ENCODE data around the gene PSTPIP1.

PSTPIP1 gene

DNA sequence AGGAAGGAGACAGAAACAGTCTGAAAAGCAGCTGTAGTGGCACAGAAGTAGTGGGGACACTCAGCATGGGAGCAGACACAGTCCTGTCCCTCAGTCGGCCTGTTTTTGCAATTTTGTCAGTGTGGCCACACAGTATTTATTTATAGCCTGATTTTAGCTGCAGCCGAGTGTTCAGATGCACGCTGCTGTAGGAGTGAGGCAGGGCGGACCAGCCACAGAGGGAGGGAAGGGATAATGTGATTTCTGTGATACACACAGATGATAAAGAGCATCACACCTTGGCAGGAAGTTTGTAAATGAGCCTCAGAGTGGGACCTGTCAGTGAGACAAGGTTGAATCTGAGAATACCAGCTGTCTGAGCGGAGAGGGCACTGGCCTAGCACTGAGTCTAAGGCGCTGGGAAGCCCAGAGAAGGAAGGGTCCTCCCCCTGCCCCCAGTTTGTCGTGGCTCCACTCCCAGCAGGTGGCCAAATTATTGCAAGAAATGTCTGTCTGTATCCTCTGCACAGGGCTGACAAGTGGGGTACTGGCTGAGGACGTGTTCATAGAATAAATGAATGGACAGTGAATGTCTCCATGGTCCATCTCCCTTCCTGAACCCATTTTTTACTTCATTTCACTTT lies 3.8 kb downstream of the PSTPIP1 start:
- DNase-seq (ENCODE audit: low spot score) = no peak

DNA sequence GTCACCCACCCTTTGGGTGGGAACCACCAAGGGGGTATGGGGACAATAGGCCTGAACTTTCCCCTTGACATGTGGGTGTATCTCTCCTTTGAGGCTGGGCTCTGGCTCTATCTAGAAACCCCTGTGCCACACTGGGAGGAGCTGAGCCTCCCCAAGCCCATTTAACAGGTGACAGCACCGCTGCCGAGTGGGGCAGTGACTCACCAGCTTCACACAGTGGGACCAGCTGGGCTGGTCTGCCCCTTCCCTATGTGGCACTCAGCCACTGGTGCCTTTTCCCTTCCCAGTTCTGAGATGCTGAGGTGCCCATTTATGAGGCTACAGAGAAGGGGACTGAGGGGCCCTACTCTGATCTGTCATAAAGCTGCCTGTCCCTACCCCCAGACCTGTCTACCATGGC lies 5.1 kb downstream of the PSTPIP1 start:
- no peak for DNase-seq (ENCODE audit: low spot score)

DNA sequence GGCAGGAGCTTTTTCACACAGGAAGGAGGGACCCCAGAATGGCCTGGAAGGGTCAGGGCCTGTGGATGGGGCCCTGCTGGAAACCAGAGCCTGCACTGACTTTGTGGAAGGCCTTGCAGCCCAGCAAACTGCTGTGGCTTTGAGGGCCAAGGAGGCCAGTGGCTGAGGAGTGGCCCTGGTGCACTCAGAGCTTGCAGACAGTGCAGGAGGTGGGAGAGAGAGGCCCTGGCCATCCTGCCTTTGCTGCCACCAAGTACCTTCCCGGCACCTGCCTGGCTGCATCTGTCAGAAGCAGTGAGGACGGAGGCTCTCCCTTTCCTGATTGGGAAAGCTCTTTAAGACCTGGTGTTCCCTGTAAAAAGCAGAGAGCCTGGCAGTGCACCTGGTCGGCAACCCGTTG lies 6.4 kb downstream of the PSTPIP1 start:
- DNase-seq (ENCODE audit: low spot score) = no peak

DNA sequence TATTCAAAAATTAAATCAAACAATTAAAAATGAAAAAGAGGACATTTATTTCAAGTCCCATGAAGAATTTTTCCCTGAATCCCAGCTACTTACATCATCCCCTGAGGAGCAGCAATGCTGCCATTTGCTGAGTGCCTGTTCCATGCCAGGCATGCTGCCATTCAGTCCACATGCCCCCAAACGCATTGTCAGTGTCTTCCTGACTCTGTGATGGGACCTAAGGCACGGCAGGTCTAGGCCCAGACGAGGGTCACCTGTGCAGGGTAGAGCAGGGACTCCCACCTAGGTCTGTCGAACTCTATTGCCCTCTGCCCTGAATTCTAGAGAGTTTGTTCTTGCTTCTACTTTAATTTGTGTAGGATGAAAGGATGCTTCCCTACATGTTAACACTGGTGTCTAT lies 7.0 kb downstream of the PSTPIP1 start:
- DNase-seq (ENCODE audit: low spot score) = no peak

DNA sequence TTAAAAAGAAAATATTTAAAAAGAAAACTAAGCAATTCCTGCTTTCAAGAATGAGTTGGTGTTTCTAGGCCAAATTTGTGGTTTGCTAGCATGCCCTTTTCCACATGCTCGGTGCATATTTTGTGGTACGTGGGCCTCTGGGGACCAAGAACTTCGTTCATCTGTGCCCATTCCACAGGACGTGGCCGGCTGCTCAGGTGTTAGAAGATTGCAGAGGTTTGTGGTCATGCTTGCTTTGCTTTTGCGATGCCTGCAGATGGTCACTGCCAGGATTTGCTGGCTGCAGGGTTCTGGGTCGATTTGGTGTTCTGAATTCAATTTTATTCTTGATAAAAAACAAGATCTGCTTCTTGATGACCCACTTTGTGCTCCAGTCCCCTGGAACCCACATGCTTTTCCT lies 7.5 kb downstream of the PSTPIP1 start:
- no peak for DNase-seq (ENCODE audit: low spot score)

GRCh38 chr15:77002954-77003912 lies 8.3 kb downstream of the PSTPIP1 start:
- DNase-seq (ENCODE audit: low spot score) = no peak

GRCh38 chr15:77004189-77004588 lies 9.3 kb downstream of the PSTPIP1 start:
- no peak for DNase-seq (ENCODE audit: low spot score)

GRCh38 chr15:77009176-77009575 lies 14.2 kb downstream of the PSTPIP1 start:
- no peak for DNase-seq (ENCODE audit: low spot score)

DNA sequence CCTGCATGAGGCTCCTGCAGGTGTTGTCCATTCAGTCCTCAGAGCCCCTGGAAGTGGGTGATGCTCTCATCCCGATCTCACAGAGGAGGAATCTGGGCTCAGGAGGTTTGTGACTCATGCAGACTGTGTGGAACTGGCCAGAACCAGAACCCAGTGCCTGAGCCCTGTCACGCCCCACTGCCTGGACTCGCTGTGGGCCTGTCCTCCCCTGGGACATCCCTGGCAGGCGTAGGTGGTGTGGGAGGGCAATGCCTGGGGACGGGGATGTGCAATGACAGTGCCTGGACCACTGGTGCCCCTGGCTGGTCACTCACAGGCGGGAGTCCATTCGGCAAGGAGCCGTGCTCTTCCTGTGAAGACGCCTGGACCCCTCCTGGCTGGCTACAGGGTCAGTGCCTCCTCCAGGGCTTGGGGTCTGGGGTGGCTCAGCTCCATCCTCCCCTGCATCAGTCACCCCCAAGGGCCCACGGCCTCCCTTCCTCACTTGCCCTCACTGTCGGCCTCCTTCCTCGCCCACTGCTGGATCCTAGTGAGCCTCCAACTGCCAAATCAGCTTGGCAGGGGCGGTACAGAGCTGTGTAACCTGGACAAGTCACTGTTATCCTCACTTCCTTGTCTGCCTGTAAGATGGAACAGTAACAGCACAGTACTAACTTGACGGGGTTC lies 14.9 kb downstream of the PSTPIP1 start:
- no peak for DNase-seq (ENCODE audit: low spot score)

DNA sequence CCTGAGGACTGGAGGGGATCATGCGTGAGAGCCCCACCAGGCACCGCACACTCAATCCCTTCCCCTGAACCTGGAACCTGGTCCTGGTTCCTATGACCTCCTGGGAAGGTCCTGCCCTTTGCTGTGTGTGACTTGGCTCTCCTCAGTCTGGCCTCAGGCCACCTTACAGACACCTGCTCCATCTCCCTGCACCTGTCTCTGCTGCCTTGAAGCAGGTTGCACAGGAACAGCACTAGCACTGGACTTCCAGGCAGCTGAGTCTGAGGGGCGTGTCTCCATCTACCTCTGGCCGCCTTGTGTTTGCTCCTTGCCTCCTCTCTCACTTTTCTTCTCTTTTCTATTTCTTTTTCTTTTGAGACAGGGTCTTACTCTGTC lies 15.4 kb downstream of the PSTPIP1 start:
- DNase-seq (ENCODE audit: low spot score) = no peak

- no peak for DNase-seq (ENCODE audit: low spot score)
Observed at GRCh38 chr15:77010857-77011256, 15.9 kb downstream of the PSTPIP1 start.

DNA sequence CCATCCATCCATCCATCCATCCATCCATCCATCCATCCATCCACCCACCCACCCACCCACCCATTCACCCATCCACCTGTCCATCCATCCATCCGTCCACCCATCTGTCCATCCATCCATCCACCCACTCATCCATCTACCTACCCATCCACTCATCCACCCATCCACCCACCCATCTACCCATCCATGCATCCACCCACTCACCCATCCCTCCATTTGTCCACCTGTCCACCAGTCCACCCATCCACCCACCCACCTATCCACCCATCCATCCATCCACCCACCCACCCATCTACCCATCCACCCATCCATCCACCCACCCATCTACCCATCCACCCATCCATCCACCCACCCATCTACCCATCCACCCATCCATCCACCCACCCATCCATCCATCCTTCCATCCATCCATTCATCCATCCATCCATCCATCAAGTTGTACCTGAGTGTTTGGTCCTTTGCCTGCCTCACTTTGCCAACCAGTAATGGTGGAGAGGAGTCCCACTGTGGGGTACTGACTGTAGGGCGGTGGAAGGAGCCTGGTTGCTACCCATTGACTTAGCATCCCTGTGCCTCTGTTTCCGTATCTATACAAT lies 17.3 kb downstream of the PSTPIP1 start:
- DNase-seq (ENCODE audit: low spot score) = no peak

- no peak for DNase-seq (ENCODE audit: low spot score)
Observed at GRCh38 chr15:77012868-77013267, 17.9 kb downstream of the PSTPIP1 start.

GRCh38 chr15:77013776-77014131 lies 18.8 kb downstream of the PSTPIP1 start:
- DNase-seq (ENCODE audit: low spot score) = no peak

GRCh38 chr15:77014132-77015081 lies 19.5 kb downstream of the PSTPIP1 start:
- no peak for DNase-seq (ENCODE audit: low spot score)

DNA sequence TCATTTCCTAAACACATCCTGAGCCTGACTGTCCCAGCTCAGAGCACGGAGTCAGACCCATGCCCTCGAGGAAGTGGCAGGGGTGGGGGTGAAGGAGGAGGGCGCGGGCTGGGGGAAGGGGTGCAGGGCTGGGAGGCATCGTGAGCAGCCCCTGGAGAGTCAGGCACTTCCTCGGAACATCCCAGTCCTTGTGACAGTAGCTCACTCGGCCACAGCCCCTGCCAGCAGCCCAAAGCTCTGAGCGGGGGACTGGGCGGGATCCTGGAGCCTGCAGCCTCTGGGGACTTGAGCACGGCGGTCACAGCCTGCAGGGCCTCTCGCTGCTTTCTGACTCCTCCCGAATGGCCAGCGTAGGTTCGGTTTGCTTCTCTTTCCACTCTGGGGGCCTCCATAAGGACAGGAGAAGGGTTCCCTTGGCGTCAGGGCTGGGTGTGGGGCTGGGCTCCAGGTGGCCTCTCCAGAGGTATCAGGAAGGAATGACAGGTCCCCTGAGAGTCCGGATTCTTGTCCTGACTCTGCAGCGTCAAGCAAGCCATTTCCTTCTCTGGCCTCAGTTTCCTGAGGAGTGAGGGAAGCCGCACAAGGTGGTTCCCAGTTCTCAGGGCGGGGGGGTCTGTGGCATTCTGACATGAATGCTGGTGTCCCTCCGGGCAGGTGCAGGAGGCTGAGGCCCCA lies 20.9 kb downstream of the PSTPIP1 start:
- DNase-seq (ENCODE audit: low spot score) = no peak

GRCh38 chr15:77016321-77016695 lies 21.4 kb downstream of the PSTPIP1 start:
- no peak for DNase-seq (ENCODE audit: low spot score)

DNA sequence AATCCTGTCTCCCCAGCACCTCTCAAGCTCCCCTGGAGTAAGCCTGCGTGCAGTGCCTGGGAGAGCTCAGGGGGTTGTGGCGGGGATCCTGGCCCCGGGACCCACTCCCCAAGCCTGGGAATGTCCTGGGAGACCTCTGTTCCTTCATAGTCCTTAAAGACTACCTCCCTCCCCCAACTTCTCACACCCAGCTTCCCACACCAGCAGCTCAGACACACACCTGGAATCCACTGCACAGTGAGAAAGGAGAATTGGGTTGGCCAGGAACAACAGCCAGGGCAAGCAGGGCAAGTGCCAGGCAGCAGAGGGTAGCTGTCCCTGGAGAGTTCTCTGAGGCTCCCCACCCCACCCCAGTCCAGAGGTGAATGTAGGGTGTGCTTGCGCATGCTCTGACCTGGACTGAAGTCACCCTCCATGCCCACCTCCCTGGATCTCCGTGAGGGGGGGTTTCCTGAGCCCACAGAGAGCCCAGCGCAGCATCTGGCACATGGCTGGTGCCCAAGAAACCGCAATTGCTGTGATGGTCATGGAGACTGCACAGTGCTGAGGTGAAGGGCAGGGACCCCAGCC lies 22.2 kb downstream of the PSTPIP1 start:
- DNase-seq (ENCODE audit: low spot score) = no peak

- DNase-seq (ENCODE audit: low spot score) = no peak
Observed at GRCh38 chr15:77017761-77018720, 23.1 kb downstream of the PSTPIP1 start.
